ENCODE data around the gene INPP4B.

DNA sequence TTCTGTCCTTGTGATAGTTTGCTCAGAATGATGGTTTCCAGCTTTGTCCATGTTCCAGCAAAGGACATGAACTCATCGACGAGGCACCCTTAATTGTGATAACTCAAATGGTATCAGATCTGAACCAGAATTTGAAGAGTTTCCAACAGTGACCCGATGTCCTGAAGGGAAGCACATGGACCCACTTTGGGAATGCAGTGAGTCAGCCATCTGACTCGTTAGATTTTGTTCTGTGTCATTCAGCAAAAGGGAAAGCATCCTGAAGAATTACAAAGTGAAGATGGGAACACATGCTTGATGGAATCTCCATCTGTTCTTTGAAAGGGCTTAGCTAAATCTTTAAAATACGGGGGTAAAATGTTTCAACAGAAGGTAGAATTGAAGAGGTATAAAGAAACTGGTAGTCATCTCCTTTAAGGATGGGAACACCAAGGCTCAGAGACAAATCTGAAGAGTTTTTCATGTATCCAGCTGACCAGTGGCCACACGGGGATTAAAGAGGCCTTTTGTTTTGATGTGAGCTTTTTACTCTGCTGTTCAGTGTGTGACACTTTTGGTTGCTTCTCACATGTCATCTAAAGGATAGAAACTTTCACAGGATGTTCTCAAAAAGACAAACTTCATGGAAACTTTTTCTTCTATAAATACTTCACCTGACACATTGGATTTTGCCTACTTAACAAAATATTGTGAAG is 393.8 kb downstream of the INPP4B start:
- TF ChIP-seq, protein P1, sequence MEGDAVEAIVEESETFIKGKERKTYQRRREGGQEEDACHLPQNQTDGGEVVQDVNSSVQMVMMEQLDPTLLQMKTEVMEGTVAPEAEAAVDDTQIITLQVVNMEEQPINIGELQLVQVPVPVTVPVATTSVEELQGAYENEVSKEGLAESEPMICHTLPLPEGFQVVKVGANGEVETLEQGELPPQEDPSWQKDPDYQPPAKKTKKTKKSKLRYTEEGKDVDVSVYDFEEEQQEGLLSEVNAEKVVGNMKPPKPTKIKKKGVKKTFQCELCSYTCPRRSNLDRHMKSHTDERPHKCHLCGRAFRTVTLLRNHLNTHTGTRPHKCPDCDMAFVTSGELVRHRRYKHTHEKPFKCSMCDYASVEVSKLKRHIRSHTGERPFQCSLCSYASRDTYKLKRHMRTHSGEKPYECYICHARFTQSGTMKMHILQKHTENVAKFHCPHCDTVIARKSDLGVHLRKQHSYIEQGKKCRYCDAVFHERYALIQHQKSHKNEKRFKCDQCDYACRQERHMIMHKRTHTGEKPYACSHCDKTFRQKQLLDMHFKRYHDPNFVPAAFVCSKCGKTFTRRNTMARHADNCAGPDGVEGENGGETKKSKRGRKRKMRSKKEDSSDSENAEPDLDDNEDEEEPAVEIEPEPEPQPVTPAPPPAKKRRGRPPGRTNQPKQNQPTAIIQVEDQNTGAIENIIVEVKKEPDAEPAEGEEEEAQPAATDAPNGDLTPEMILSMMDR (IDR thresholded peaks at IDR 0.05): no peak
- TF ChIP-seq POLR2A (IDR thresholded peaks at IDR 0.05): no peak

All from ovary (tissue), 3 donors.